Sigmoid colon (tissue), 4 donors: ENCODE data around the gene MPP3.

ENCODE experiments used
- CTCF ChIP-seq, 4 experiments: fragments of 450-650 bp in 3 of 4; fragments of 200-600 bp in 1 of 4; IDR thresholded peaks; one replicate each; pipeline ENCODE4 v1.5.1; 2016 to 2019; ENCODE audit warnings: antibody characterized with exemption in 4 of 4, mild to moderate bottlenecking in 3 of 4, moderate library complexity in 2 of 4
- EP300 ChIP-seq, 4 donors: sonication (generic); formaldehyde crosslinking; IDR thresholded peaks; one replicate each; pipeline ENCODE4 v1.6.1; 2017; ENCODE audit warnings: antibody characterized with exemption in 4 of 4
- POLR2A ChIP-seq, 2 donors: fragments of 450-650 bp; IDR thresholded peaks; one replicate each; pipeline ENCODE4 v1.6.1; 2016; ENCODE audit warnings: antibody characterized with exemption in 2 of 2, mild to moderate bottlenecking in 2 of 2, moderate library complexity in 2 of 2
- POLR2AphosphoS5 ChIP-seq, 4 donors: sonication (generic); formaldehyde crosslinking; IDR thresholded peaks; one replicate each; pipeline ENCODE4 v1.6.1; 2017; ENCODE audit warnings: antibody characterized with exemption in 4 of 4

GRCh38 chr17:43820759-43821158 is 12.2 kb downstream of the MPP3 start:
- no peak for TF ChIP-seq POLR2A (IDR thresholded peaks at IDR 0.05)
- no peak for TF ChIP-seq EP300 (IDR thresholded peaks at IDR 0.05)
- no peak for TF ChIP-seq CTCF (IDR thresholded peaks at IDR 0.05)
- no peak for TF ChIP-seq POLR2AphosphoS5 (IDR thresholded peaks at IDR 0.05)
